A549 (cell line): Measurements from ENCODE around the gene CALML3.

Source experiments
- HEYL ChIP-seq: fragments of 250-450 bp; sonication (Bioruptor Pico); IDR thresholded peaks from 2 replicates; pipeline ENCODE4 v1.8.0; 2021; ENCODE audit warnings: mild to moderate bottlenecking, moderate library complexity
- RAD21 ChIP-seq, 2 experiments: fragments of >200 bp in 1 of 2; sonication (Bioruptor Twin) in 1 of 2; formaldehyde crosslinking in 1 of 2; IDR thresholded peaks in 1 of 2; conservative IDR thresholded peaks in 1 of 2; 2 replicates in 1 of 2; 3 replicates in 1 of 2; pipeline ENCODE4 v1.6.1; 2012 to 2018; ENCODE audit warnings: inconsistent platforms in 1 of 2
- RCOR1 ChIP-seq: fragments of 150-350 bp; IDR thresholded peaks from 2 replicates; pipeline ENCODE4 v1.6.1; 2014; ENCODE audit warnings: antibody characterized with exemption, low read length, low read depth
- RFX5 ChIP-seq: fragments of 450-650 bp; IDR thresholded peaks from 2 replicates; pipeline ENCODE4 v1.7.1; 2014; ENCODE audit warnings: antibody characterized with exemption, mild to moderate bottlenecking, moderate library complexity
- TF ChIP-seq, protein P1 (sequence below): fragments of >200 bp; sonication (Bioruptor Twin); formaldehyde crosslinking; IDR thresholded peaks from 3 replicates; pipeline ENCODE4 v1.5.1; 2016

DNA sequence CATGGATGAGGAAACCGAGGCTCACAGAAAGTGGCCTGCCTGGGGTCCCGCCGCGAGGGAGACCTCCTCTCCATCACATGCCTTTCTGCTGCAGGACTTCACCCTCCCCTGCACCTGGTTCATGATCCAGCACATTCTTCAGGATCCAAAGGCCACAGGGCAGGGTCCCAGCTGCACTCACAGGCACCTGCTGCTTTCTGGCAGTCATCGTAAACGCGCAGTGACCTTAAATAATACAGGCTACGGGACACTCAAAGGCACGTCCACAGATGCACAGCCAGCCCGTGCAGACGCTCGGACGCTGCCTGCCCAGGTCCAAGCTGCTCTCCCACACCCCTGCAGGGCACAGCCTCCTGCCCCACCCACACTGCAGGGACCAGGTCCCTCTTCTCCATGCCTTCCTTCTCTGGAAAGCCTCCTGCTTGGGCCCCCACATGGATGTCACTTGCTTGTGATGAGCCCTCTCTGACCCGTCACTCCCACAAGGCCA, 49.9 kb downstream of the CALML3 start:
- TF ChIP-seq RAD21 (conservative IDR thresholded peaks at IDR 0.05 in 1 of 2, IDR thresholded peaks at IDR 0.05 in 1 of 2) (no peak), RCOR1 (no peak), HEYL (CRISPR knock-in tag) (no peak), RFX5 (no peak)
- TF ChIP-seq, protein P1, sequence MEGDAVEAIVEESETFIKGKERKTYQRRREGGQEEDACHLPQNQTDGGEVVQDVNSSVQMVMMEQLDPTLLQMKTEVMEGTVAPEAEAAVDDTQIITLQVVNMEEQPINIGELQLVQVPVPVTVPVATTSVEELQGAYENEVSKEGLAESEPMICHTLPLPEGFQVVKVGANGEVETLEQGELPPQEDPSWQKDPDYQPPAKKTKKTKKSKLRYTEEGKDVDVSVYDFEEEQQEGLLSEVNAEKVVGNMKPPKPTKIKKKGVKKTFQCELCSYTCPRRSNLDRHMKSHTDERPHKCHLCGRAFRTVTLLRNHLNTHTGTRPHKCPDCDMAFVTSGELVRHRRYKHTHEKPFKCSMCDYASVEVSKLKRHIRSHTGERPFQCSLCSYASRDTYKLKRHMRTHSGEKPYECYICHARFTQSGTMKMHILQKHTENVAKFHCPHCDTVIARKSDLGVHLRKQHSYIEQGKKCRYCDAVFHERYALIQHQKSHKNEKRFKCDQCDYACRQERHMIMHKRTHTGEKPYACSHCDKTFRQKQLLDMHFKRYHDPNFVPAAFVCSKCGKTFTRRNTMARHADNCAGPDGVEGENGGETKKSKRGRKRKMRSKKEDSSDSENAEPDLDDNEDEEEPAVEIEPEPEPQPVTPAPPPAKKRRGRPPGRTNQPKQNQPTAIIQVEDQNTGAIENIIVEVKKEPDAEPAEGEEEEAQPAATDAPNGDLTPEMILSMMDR: no peak
